BJ (cell line): ENCODE results near the gene TIMELESS. TPM values are rescaled to one million over a fixed set of nuclear protein-coding genes. Genes with fewer than 3 reads are reported as not detected.

Experiments used
- CTCF ChIA-PET: fragments of 350-600 bp; formaldehyde crosslinking; extraction: SDS; loops from one replicate; lab custom pipeline; 2021; ENCODE audit warnings: antibody characterized with exemption, inconsistent platforms; lab: Yijun Ruan, JAX
- POLR2A ChIA-PET: fragments of 300-600 bp; sonication (Branson Sonifier 250); formaldehyde crosslinking; extraction: SDS; loops from one replicate; lab custom pipeline; 2021; ENCODE audit warnings: antibody characterized with exemption; lab: Charles Lee
- DNase-seq: peaks from one replicate; pipeline ENCODE4 v3.0.0-alpha.2; 2011; ENCODE audit warnings: low read depth
- H3K27me3 ChIP-seq: 2 replicates; pipeline ENCODE4 v1.6.0; 2011; ENCODE audit warnings: low read length; ENCODE audit not compliant: control insufficient read depth, insufficient read depth
- H3K36me3 ChIP-seq: 2 replicates; pipeline ENCODE4 v1.5.1; 2011; ENCODE audit warnings: low read length; ENCODE audit not compliant: control insufficient read depth, insufficient read depth
- H3K4me3 ChIP-seq: 2 replicates; pipeline ENCODE4 v1.5.1; 2011; ENCODE audit warnings: low read depth, mild to moderate bottlenecking, control low read depth, low read length
- polyA plus RNA-seq: library from polyadenylated mRNA; depleted of rRNA; stranded (reverse); fragments of >200 nt; gene quantifications from 2 replicates; pipeline ENCODE4 v1.2.3, GENCODE V29; 2011
- TF ChIP-seq, protein P1 (sequence below): IDR thresholded peaks from 2 replicates; pipeline ENCODE4 v1.5.1; 2011; ENCODE audit warnings: low read depth, mild to moderate bottlenecking, control low read depth, inconsistent platforms, low read length, moderate library complexity; ENCODE audit not compliant: insufficient read depth

TIMELESS gene
- polyA plus RNA-seq, 1 experiment, result 2.3 TPM

- no peak overlapping the region for H3K4me3 ChIP-seq
- ChIA-PET CTCF (interaction anchor here (0.9 to 3.4 kb wide), 3 partner anchors 13 to 146 kb away, joined by 3 to 15 read pairs (median 4); no protein-coding TSS in a partner anchor), POLR2A (interaction anchor here (0.6 kb wide), 1 partner anchor 104 kb away, joined by 3 read pairs; no protein-coding TSS in a partner anchor)
- peaks cover 6% of the 10 kb centered on the region for H3K27me3 ChIP-seq
- DNase-seq, result no peak
- TF ChIP-seq, protein P1, sequence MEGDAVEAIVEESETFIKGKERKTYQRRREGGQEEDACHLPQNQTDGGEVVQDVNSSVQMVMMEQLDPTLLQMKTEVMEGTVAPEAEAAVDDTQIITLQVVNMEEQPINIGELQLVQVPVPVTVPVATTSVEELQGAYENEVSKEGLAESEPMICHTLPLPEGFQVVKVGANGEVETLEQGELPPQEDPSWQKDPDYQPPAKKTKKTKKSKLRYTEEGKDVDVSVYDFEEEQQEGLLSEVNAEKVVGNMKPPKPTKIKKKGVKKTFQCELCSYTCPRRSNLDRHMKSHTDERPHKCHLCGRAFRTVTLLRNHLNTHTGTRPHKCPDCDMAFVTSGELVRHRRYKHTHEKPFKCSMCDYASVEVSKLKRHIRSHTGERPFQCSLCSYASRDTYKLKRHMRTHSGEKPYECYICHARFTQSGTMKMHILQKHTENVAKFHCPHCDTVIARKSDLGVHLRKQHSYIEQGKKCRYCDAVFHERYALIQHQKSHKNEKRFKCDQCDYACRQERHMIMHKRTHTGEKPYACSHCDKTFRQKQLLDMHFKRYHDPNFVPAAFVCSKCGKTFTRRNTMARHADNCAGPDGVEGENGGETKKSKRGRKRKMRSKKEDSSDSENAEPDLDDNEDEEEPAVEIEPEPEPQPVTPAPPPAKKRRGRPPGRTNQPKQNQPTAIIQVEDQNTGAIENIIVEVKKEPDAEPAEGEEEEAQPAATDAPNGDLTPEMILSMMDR, result no peak
- no peaks in the 10 kb centered on the region for H3K36me3 ChIP-seq
Observed at GRCh38 chr12:56490360-56490759, 41.1 kb upstream of the TIMELESS start.

GRCh38 chr12:56488041-56488955 is 39.1 kb upstream of the TIMELESS start, which contains the start of gene GLS2:
GLS2 (minus strand) TSS chr12:56488161; CDS start chr12:56488118, 43 bp downstream.
- TF ChIP-seq, protein P1, result no peak
- POLR2A ChIA-PET, result interaction anchor here (0.6 kb wide), 1 partner anchor 146 kb away, joined by 4 read pairs; no protein-coding TSS in a partner anchor
- DNase-seq, result peak; percentile 35
- H3K4me3 ChIP-seq, result peak within 1 kb of the TSS; percentile 52
- H3K36me3 ChIP-seq, result no peaks in the 10 kb centered on the region
- peaks cover 6% of the 10 kb centered on the region for H3K27me3 ChIP-seq
- CTCF ChIA-PET, result interaction anchor here (0.6 to 1.2 kb wide), 2 partner anchors 17 to 22 kb away, joined by 3 to 4 read pairs; no protein-coding TSS in a partner anchor

GRCh38 chr12:56487448-56488040 is 38.3 kb upstream of the TIMELESS start:
- Histone ChIP-seq H3K36me3 (no peaks in the 10 kb centered on the region), H3K27me3 (peaks cover 6% of the 10 kb centered on the region), H3K4me3 (peak overlapping the region; percentile 52)
- no peak for DNase-seq
- CTCF ChIA-PET, result interaction anchor here (1.2 kb wide), 1 partner anchor 18 kb away, joined by 3 read pairs; no protein-coding TSS in a partner anchor
- TF ChIP-seq, protein P1, result no peak
- POLR2A ChIA-PET, result no interaction called here

DNA sequence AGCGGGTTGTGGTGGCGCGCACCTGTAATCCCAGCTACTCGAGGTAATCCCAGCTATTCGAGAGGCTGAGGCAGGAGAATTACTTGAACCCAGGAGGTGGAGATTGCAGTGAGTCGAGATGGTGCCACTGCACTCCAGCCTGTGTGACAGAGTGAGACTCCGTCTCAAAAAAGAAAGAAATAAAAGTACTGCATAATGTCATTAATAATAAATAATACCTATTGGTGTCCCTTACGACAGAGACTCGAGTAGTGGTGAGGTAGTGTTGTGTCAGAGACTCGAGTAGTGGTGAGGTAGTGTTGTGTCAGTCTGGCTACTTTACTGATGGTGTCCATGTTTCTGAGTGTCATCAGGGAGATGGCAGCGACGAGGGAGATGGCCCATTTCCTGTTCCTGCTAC is 37.5 kb upstream of the TIMELESS start:
- H3K36me3 ChIP-seq, result no peaks in the 10 kb centered on the region
- no peak for DNase-seq
- CTCF ChIA-PET, result interaction anchor here (0.6 kb wide), 1 partner anchor 956 kb away, joined by 5 read pairs; no protein-coding TSS in a partner anchor
- no peak overlapping the region for H3K4me3 ChIP-seq
- H3K27me3 ChIP-seq, result peaks cover 6% of the 10 kb centered on the region
- POLR2A ChIA-PET, result no interaction called here
- TF ChIP-seq, protein P1, result no peak

- no peaks in the 10 kb centered on the region for H3K27me3 ChIP-seq
- CTCF ChIA-PET, result interaction anchor here (0.6 to 1.1 kb wide), 2 partner anchors 112 to 511 kb away, joined by 3 to 4 read pairs; no protein-coding TSS in a partner anchor
- no peaks in the 10 kb centered on the region for H3K36me3 ChIP-seq
- POLR2A ChIA-PET, result no interaction called here
- TF ChIP-seq, protein P1, result no peak
- no peak for DNase-seq
- H3K4me3 ChIP-seq, result no peak overlapping the region
Observed at GRCh38 chr12:56484566-56484965, 35.3 kb upstream of the TIMELESS start.
